ENCODE measurements around the gene TECTA.

The TECTA gene

GRCh38 chr11:121225382-121225781 is 124.3 kb downstream of the TECTA start:
- intact Hi-C loops (cut with DNase I; ENCODE audit: low total_unique reads): no loop called here
- DNase-seq: no peak
- no peak overlapping the region for H3K4me3 ChIP-seq
- no peak for TF ChIP-seq CTCF (IDR thresholded peaks at IDR 0.05)
- H3K4me1 ChIP-seq: no peaks in the 10 kb centered on the region
- peaks cover 0 to 4% (median 0%) of the 10 kb centered on the region in 3 donors for H3K9me3 ChIP-seq
- no peak overlapping the region for H3K27ac ChIP-seq
- H3K36me3 ChIP-seq: no peaks in the 10 kb centered on the region
- peaks cover 0 to 11% of the 10 kb centered on the region in 2 donors for H3K27me3 ChIP-seq

GRCh38 chr11:121226415-121227263 is 125.6 kb downstream of the TECTA start:
- peaks cover 0 to 4% (median 0%) of the 10 kb centered on the region in 3 donors for H3K9me3 ChIP-seq
- no peak overlapping the region for H3K4me3 ChIP-seq
- no peak overlapping the region for H3K27ac ChIP-seq
- H3K4me1 ChIP-seq: no peaks in the 10 kb centered on the region
- no peaks in the 10 kb centered on the region for H3K36me3 ChIP-seq
- H3K27me3 ChIP-seq: peaks cover 0 to 9% of the 10 kb centered on the region in 2 donors
- DNase-seq: no peak
- TF ChIP-seq CTCF (IDR thresholded peaks at IDR 0.05): no peak
- intact Hi-C loops (cut with DNase I; ENCODE audit: low total_unique reads): no loop called here

- peaks cover 0 to 5% of the 10 kb centered on the region in 2 donors for H3K27me3 ChIP-seq
- H3K4me1 ChIP-seq: no peaks in the 10 kb centered on the region
- intact Hi-C loops (cut with DNase I; ENCODE audit: low total_unique reads): no loop called here
- DNase-seq: no peak
- peaks cover 0 to 4% (median 0%) of the 10 kb centered on the region in 3 donors for H3K9me3 ChIP-seq
- no peak for TF ChIP-seq CTCF (IDR thresholded peaks at IDR 0.05)
- no peaks in the 10 kb centered on the region for H3K36me3 ChIP-seq
- no peak overlapping the region for H3K4me3 ChIP-seq
- H3K27ac ChIP-seq: no peak overlapping the region
Observed at GRCh38 chr11:121228851-121229250, 127.8 kb downstream of the TECTA start.

- intact Hi-C loops (cut with DNase I; ENCODE audit: low total_unique reads): no loop called here
- Histone ChIP-seq H3K36me3 (no peaks in the 10 kb centered on the region), H3K4me3 (no peak overlapping the region), H3K9me3 (peaks cover 0 to 2% (median 0%) of the 10 kb centered on the region in 3 donors), H3K27ac (no peak overlapping the region), H3K27me3 (peaks cover 0 to 8% of the 10 kb centered on the region in 2 donors), H3K4me1 (no peaks in the 10 kb centered on the region)
- no peak for TF ChIP-seq CTCF (IDR thresholded peaks at IDR 0.05)
- DNase-seq: no peak
Observed at GRCh38 chr11:121229495-121230215, 128.6 kb downstream of the TECTA start.

DNA sequence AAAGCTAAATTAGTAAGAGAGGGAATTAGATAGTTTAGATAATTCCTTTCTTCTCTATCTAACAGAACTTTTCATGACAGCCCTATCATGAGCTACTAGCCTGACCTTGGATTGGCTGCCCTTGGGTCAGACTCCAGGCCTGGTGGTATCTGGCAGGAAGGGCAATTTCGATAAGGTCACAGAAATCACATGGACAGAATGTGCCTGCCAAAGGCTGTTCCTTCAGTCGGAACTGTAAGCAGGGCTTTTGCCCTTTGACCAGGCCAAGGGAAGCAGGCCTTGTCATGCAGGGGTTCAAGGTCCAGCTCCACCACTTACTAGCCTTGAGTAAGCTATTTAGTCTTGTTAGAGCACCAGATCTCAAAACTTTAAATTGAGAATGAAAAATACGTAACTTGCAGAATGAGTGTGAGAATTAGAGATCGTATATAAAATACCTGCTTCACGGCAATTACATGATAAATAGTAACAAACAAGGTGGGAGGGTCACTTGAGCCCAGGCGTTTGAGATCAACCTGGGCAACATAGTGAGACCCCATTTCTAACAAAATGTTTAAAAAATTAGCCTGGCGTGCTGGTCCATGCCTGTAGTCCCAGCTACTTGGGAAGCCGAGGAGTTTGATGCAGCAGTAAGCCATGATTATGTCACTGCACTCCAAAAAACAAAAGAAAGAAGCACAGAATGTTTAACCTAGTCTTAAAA is 130.7 kb downstream of the TECTA start:
- H3K27me3 ChIP-seq: peaks cover 0 to 6% of the 10 kb centered on the region in 2 donors
- DNase-seq: no peak
- no peaks in the 10 kb centered on the region for H3K9me3 ChIP-seq
- no peak overlapping the region for H3K4me3 ChIP-seq
- intact Hi-C loops (cut with DNase I; ENCODE audit: low total_unique reads): no loop called here
- H3K36me3 ChIP-seq: no peaks in the 10 kb centered on the region
- no peaks in the 10 kb centered on the region for H3K4me1 ChIP-seq
- H3K27ac ChIP-seq: no peak overlapping the region
- no peak for TF ChIP-seq CTCF (IDR thresholded peaks at IDR 0.05)

Measured in tibial artery (tissue), 4 donors.